H1 (cell line): Measurements from ENCODE around the gene DDT. TPM values are rescaled to one million over a fixed set of nuclear protein-coding genes. Genes with fewer than 3 reads are reported as not detected.

ENCODE experiments used
- CTCF ChIA-PET: fragments of 300-600 bp; sonication (Branson Sonifier 250); formaldehyde crosslinking; loops from one replicate; lab custom pipeline; 2021; ENCODE audit not compliant: partially characterized antibody; lab: Charles Lee
- POLR2A ChIA-PET: fragments of 300-600 bp; sonication (Branson Sonifier 250); formaldehyde crosslinking; loops from one replicate; lab custom pipeline; 2021; ENCODE audit warnings: inconsistent platforms; ENCODE audit not compliant: partially characterized antibody; lab: Charles Lee
- DNase-seq, 2 experiments: peaks; one replicate each; pipeline versions ENCODE4 v3.0.0 to v3.0.0-alpha.2; 2010 to 2022; ENCODE audit warnings: low spot score in 2 of 2, low read depth in 1 of 2, mixed read lengths in 1 of 2
- FAIRE-seq: peaks from 2 replicates; lab custom pipeline; 2011; peaks lifted over from hg19 to GRCh38; lab: Jason Lieb, UNC
- H2AFZ ChIP-seq: 2 replicates; pipeline ENCODE4 v1.8.1; 2012; ENCODE audit warnings: low read length, inconsistent platforms
- H2AK5ac ChIP-seq: 2 replicates; pipeline ENCODE4 v1.6.1; 2013; ENCODE audit warnings: low read depth, low read length
- H2BK120ac ChIP-seq: replicated peaks from 2 replicates; pipeline ENCODE3; 2013; ENCODE audit warnings: low read depth, low read length, inconsistent platforms
- H2BK12ac ChIP-seq: 2 replicates; pipeline ENCODE4 v1.6.1; 2013; ENCODE audit warnings: low read depth, low read length
- H2BK15ac ChIP-seq: 2 replicates; pipeline ENCODE4 v1.6.1; 2013; ENCODE audit warnings: low read length
- H2BK20ac ChIP-seq: 2 replicates; pipeline ENCODE4 v1.6.1; 2013; ENCODE audit warnings: low read length
- H2BK5ac ChIP-seq: 2 replicates; pipeline ENCODE4 v1.6.1; 2013; ENCODE audit warnings: low read depth, low read length
- H3K14ac ChIP-seq: 2 replicates; pipeline ENCODE4 v1.6.1; 2013; ENCODE audit warnings: inconsistent platforms; ENCODE audit not compliant: insufficient read length
- H3K18ac ChIP-seq: 2 replicates; pipeline ENCODE4 v1.6.1; 2013; ENCODE audit warnings: low read length; ENCODE audit errors: extremely low read depth
- H3K23ac ChIP-seq: 2 replicates; pipeline ENCODE4 v1.6.1; 2013; ENCODE audit warnings: inconsistent platforms; ENCODE audit not compliant: insufficient read length
- H3K23me2 ChIP-seq: 2 replicates; pipeline ENCODE4 v1.6.1; 2013; ENCODE audit warnings: low read depth, low read length
- H3K27ac ChIP-seq: 2 replicates; pipeline ENCODE4 v1.6.1; 2011; ENCODE audit warnings: low read depth, low read length, inconsistent platforms
- H3K27me3 ChIP-seq, 4 experiments: replicated peaks in 1 of 4; 1 replicate in 1 of 4; 2 replicates in 3 of 4; pipeline versions ENCODE4 v1.6.1 to v1.8.1; 2011 to 2013; ENCODE audit warnings: low read length in 3 of 4, mild to moderate bottlenecking in 3 of 4, inconsistent platforms in 2 of 4, mixed read lengths in 2 of 4, moderate library complexity in 1 of 4; ENCODE audit not compliant: control insufficient read depth in 3 of 4, insufficient read depth in 3 of 4; ENCODE audit errors: extremely low read depth in 1 of 4
- H3K36me3 ChIP-seq, 4 experiments: 2 replicates each; pipeline versions ENCODE4 v1.6.1 to v1.8.1; 2011 to 2013; ENCODE audit warnings: mild to moderate bottlenecking in 4 of 4, low read length in 3 of 4, moderate library complexity in 2 of 4, control low read depth in 1 of 4, inconsistent platforms in 1 of 4; ENCODE audit not compliant: insufficient read depth in 4 of 4, control insufficient read depth in 2 of 4
- H3K4ac ChIP-seq: replicated peaks from 2 replicates; pipeline ENCODE3; 2013; ENCODE audit warnings: low read length, low read depth, mixed read lengths, inconsistent platforms; ENCODE audit not compliant: insufficient read length
- H3K4me1 ChIP-seq, 4 experiments: replicated peaks in 1 of 4; 1 replicate in 1 of 4; 2 replicates in 3 of 4; pipeline versions ENCODE4 v1.6.1 to v1.8.1; 2011 to 2013; ENCODE audit warnings: low read length in 3 of 4, inconsistent platforms in 2 of 4, mixed read lengths in 1 of 4; ENCODE audit not compliant: insufficient read depth in 4 of 4, control insufficient read depth in 3 of 4
- H3K4me2 ChIP-seq, 2 experiments: 2 replicates each; pipeline versions ENCODE4 v1.6.1 to v1.8.1; 2011 to 2013; ENCODE audit warnings: low read depth in 2 of 2, low read length in 2 of 2, control low read depth in 1 of 2, inconsistent platforms in 1 of 2, mild to moderate bottlenecking in 1 of 2; ENCODE audit not compliant: insufficient read depth in 1 of 2
- H3K4me3 ChIP-seq, 4 experiments: fragments of 200-600, 300-600 bp in 1 of 4; sonication (generic), shearing (Covaris generic), sonication (Bioruptor Twin) in 1 of 4; 2 replicates each; pipeline versions ENCODE4 v1.5.1 to v1.8.1; 2011 to 2016; ENCODE audit warnings: low read length in 4 of 4, low read depth in 3 of 4, control low read depth in 2 of 4, inconsistent platforms in 2 of 4, mild to moderate bottlenecking in 2 of 4, mixed read lengths in 1 of 4, moderate library complexity in 1 of 4; ENCODE audit not compliant: insufficient read depth in 2 of 4; ENCODE audit errors: extremely low read depth in 1 of 4
- H3K56ac ChIP-seq: replicated peaks from 2 replicates; pipeline ENCODE3; 2013; ENCODE audit warnings: low read depth, mild to moderate bottlenecking, mixed read lengths, low read length, inconsistent platforms; ENCODE audit not compliant: insufficient read length
- H3K79me1 ChIP-seq: 2 replicates; pipeline ENCODE4 v1.6.1; 2013; ENCODE audit warnings: low read depth, low read length, control low read depth
- H3K79me2 ChIP-seq, 2 experiments: 2 replicates each; pipeline versions ENCODE4 v1.6.1 to v1.8.1; 2012 to 2013; ENCODE audit warnings: low read length in 2 of 2, mild to moderate bottlenecking in 2 of 2, inconsistent platforms in 1 of 2; ENCODE audit not compliant: insufficient read depth in 2 of 2, control insufficient read depth in 1 of 2
- H3K9ac ChIP-seq, 4 experiments: replicated peaks in 1 of 4; 1 replicate in 1 of 4; 2 replicates in 3 of 4; pipeline versions ENCODE4 v1.6.1 to v1.8.1; 2011 to 2013; ENCODE audit warnings: low read depth in 3 of 4, low read length in 3 of 4, control low read depth in 2 of 4, mild to moderate bottlenecking in 2 of 4, moderate library complexity in 2 of 4, inconsistent platforms in 1 of 4; ENCODE audit errors: extremely low read depth in 1 of 4
- H3K9me3 ChIP-seq, 2 experiments: 2 replicates each; pipeline versions ENCODE4 v1.6.1 to v1.8.1; 2012 to 2013; ENCODE audit warnings: mild to moderate bottlenecking in 2 of 2, moderate library complexity in 2 of 2, control low read depth in 1 of 2, inconsistent platforms in 1 of 2, low read depth in 1 of 2, low read length in 1 of 2, mixed read lengths in 1 of 2; ENCODE audit not compliant: insufficient read depth in 2 of 2
- H4K20me1 ChIP-seq, 2 experiments: replicated peaks in 1 of 2; 2 replicates each; pipeline versions ENCODE3 to v1.8.1; 2011 to 2013; ENCODE audit warnings: inconsistent platforms in 2 of 2, low read length in 2 of 2, mild to moderate bottlenecking in 1 of 2; ENCODE audit not compliant: insufficient read depth in 2 of 2, control insufficient read depth in 1 of 2
- H4K5ac ChIP-seq: 2 replicates; pipeline ENCODE4 v1.6.1; 2013; ENCODE audit warnings: low read length, low read depth, mixed read lengths, inconsistent platforms; ENCODE audit not compliant: insufficient read length
- H4K8ac ChIP-seq: 2 replicates; pipeline ENCODE4 v1.8.0; 2013; ENCODE audit warnings: mild to moderate bottlenecking, moderate library complexity, low read length, inconsistent platforms; ENCODE audit not compliant: insufficient read depth; ENCODE audit errors: extremely low read depth
- H4K91ac ChIP-seq: replicated peaks from 2 replicates; pipeline ENCODE3; 2013; ENCODE audit warnings: low read length, mixed read lengths, inconsistent platforms; ENCODE audit not compliant: insufficient read length
- E2F6 ChIP-seq: IDR thresholded peaks from 2 replicates; pipeline ENCODE4 v1.6.1; 2012; ENCODE audit warnings: inconsistent platforms
- GTF2F1 ChIP-seq: IDR thresholded peaks from 2 replicates; pipeline ENCODE4 v1.6.1; 2012; ENCODE audit warnings: low read depth, low read length, improper control_type of control experiment, borderline replicate concordance
- JUND ChIP-seq: IDR thresholded peaks from 2 replicates; pipeline ENCODE4 v1.6.1; 2011; ENCODE audit warnings: mild to moderate bottlenecking, improper control_type of control experiment, low read length
- NRF1 ChIP-seq: IDR thresholded peaks from 2 replicates; pipeline ENCODE4 v1.6.1; 2011; ENCODE audit warnings: mild to moderate bottlenecking, low read depth, low read length, improper control_type of control experiment
- POLR2AphosphoS5 ChIP-seq: IDR thresholded peaks from 2 replicates; pipeline ENCODE4 v1.6.1; 2011; ENCODE audit warnings: low read depth, low read length
- WGBS, 2 experiments: shearing (Covaris generic) in 1 of 2; methylation state at CpG; one replicate each; pipeline versions ENCODE4 v1.1.6 to v1.1.7; 2013 to 2015; ENCODE audit warnings: low lambda C conversion rate in 2 of 2, mixed read lengths in 2 of 2, inconsistent platforms in 1 of 2, low coverage in 1 of 2, missing lambda C conversion rate in 1 of 2; ENCODE audit not compliant: insufficient replicate concordance in 2 of 2, insufficient coverage in 1 of 2, insufficient read length in 1 of 2; ENCODE audit errors: extremely low coverage in 1 of 2, missing lambda C conversion rate in 1 of 2; 5-methylcytosine and 5-hydroxymethylcytosine counted together
- polyA plus RNA-seq, 7 experiments: library from polyadenylated mRNA; depleted of rRNA in 3 of 7; stranded (reverse) in 5 of 7; unstranded in 2 of 7; fragments of >200 nt in 5 of 7; fragments of 200-250 nt in 2 of 7; gene quantifications; 1 replicate in 5 of 7; 2 replicates in 1 of 7; 4 replicates in 1 of 7; pipeline versions ENCODE4 v1.2.1 to v1.2.3, GENCODE V29; 2011 to 2013; ENCODE audit warnings: missing spikeins in 2 of 7, mixed read lengths in 2 of 7
- total RNA-seq: library from RNA; stranded (reverse); fragmentation: NEBNext Ultra II Directional; extraction: Animal tissue kit (Norgen Biotek cat#: 25700); gene quantifications from 2 replicates; pipeline ENCODE4 v1.2.1, GENCODE V29; 2021

The DDT gene
- total and polyA plus RNA-seq, 2 of the 8 experiments (the other 6 are each of a cell fraction or from before 2014, with no cell fraction given), result 106 to 341 TPM

- CTCF ChIA-PET, result no interaction called here
- Histone ChIP-seq H3K9ac (no peak overlapping the region), H3K79me1 (no peaks in the 10 kb centered on the region), H2AK5ac (no peak overlapping the region), H2BK5ac (no peak overlapping the region), H4K8ac (no peak overlapping the region), H3K18ac (no peak overlapping the region), H3K23me2 (no peaks in the 10 kb centered on the region), H3K4me2 (no peak overlapping the region), H2BK20ac (no peak overlapping the region), H3K36me3 (peaks cover 2 to 13% (median 6%) of the 10 kb centered on the region in 4 experiments; a peak in 4 of 8 replicates), H4K20me1 (peaks cover 0 to 4% of the 10 kb centered on the region in 2 experiments), H3K27me3 (no peaks in the 10 kb centered on the region), H2AFZ (no peak overlapping the region), H3K4ac (no peak overlapping the region), H3K9me3 (peaks cover 5% of the 10 kb centered on the region in 2 experiments; a peak in 2 of 4 replicates), H2BK12ac (no peak overlapping the region), H3K23ac (no peak overlapping the region), H3K14ac (no peak overlapping the region), H3K27ac (no peak overlapping the region), H2BK15ac (no peak overlapping the region), H3K4me3 (no peak overlapping the region), H3K56ac (no peak overlapping the region), H2BK120ac (no peak overlapping the region), H4K91ac (no peak overlapping the region), H3K4me1 (no peaks in the 10 kb centered on the region), H3K79me2 (no peaks in the 10 kb centered on the region), H4K5ac (no peak overlapping the region)
- POLR2A ChIA-PET, result interaction anchor here (1.1 to 1.5 kb wide), 2 partner anchors 33 to 69 kb away, joined by 3 to 4 read pairs; partner anchors contain the start of gene SLC2A11
- no peak for DNase-seq
- 76% methylated on average over 14 of the region's 14 CpGs; no CpG with 5 or more reads in 1 of the 2 experiments for WGBS, 2 experiments
- TF ChIP-seq GTF2F1 (no peak), JUND (no peak), NRF1 (no peak), E2F6 (no peak), POLR2AphosphoS5 (no peak)
- no peak for FAIRE-seq
Observed at GRCh38 chr22:23926561-23926960, 47.7 kb downstream of the DDT start.
